ENCODE measurements around the gene DEDD.

DEDD gene

DNA sequence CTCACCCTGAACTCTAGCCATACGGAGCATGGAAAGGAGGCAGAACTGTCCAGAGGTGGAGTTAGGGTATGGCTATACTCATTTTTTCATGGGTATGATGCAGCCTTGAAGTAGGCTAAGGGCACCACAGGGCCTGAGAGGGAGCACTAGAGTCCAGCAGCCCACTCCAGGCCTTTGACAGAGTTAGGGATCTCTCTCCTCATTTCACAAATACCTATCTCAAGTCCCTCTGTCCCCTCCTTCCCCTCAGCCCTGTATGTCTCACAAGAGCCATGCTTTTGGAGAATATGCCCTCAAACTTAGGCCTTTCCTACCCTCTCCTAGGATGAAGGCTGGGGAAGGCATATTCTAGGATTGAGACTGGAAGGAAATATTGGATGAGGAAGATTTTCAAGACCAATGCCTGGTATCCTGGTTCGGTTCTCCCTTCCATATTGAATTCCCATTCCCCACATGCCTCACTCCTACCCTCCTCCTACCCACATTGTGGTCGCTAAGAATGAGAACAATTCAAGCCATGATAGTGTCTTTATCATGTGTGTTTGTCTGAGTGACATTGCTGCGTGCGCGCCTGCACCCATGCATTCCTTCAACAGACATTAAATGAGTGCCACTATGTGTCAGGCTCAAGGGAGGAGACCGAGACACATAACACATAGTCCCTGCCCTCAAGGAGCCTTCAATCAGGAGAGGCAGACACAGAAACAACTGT, 40.5 kb downstream of the DEDD start:
- DNase-seq: no peak

GRCh38 chr1:161091093-161091492, 41.4 kb downstream of the DEDD start:
- DNase-seq: no peak

DNA sequence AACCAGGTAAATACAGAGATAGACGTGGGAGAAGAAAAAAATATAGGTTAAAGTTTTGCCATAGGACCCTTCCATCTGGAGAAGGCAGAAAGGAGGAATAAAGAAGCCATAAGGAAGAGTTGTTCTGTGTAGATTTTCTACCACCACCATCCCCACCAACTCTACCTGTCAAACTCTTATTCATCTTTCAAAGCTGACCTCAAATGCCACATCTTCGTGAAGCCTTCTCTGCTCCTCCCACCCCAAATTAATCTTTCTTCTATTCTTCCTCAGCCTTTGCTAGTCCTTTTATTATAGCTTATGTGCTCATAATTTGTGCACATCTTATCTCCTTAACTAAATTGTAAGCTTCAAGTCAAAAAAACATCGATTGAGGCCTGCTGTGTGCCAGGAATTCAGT, 41.9 kb downstream of the DEDD start:
- no peak for DNase-seq

DNA sequence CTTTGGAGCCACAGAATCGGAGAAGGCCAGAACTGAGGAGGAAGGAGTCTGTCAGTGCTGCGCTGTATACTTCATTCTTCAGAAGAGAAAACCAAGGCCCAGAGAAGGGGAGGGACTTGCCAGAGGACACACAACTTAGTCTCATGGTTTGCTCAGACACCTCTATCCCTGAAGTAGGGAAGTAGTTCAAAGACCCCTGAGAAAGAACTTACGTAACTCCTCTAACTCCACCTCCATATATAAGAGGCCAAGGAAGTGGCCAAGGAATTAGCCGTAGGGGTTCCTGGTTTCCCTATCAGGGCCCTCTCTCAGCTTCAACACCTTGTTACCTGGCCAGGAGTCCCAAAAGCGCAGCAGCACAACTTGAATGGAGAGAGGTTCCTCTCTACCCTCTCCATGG, 42.5 kb downstream of the DEDD start:
- DNase-seq: no peak

DNA sequence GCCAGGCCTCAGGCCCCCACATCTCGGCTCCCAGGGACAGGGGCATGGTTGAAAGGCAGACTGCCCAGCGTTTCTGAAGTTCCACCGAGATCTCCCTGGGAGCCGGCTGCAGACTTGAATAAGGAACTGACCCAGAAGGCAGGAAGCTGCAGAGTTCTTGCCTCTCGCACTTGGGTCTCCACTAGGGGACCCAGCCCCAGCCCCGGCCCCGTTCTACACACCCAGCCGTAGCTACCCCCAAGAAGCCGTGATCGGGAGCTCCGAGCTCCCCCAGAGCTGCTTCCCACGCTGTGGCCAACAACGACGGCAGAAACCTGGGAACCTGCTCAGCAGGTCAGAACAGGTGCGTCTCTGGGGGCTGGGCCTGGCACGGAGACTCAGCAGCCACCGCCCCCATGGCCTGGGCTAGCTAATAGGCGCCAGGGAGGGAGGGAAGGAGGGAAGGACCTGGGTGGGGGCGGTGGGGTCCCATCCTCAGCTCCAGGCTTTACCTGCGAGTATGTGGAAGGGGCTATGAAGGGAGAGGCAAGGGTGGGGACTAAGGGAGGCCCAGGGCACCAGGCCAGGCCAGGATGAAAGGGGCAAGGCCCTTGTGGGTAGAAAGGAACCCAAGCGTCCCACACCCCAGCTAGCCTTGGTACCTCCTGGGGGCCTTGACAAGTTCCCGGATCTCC, 43.1 kb downstream of the DEDD start, which contains the start of gene NECTIN4:
Gene NECTIN4, minus strand, starts transcription at position 308 of the 674 bp plus-strand sequence. Its CDS starts 262 bp downstream, at position 46.
- DNase-seq: peak; percentile 32 to 73

- DNase-seq: peak; percentile 59 to 85
Measured at GRCh38 chr1:161088587-161089110, 43.8 kb downstream of the DEDD start.

- no peak for DNase-seq
Measured at GRCh38 chr1:161086457-161086856, 46.0 kb downstream of the DEDD start.

- no peak for DNase-seq
Measured at GRCh38 chr1:161085165-161085564, 47.3 kb downstream of the DEDD start.

DNA sequence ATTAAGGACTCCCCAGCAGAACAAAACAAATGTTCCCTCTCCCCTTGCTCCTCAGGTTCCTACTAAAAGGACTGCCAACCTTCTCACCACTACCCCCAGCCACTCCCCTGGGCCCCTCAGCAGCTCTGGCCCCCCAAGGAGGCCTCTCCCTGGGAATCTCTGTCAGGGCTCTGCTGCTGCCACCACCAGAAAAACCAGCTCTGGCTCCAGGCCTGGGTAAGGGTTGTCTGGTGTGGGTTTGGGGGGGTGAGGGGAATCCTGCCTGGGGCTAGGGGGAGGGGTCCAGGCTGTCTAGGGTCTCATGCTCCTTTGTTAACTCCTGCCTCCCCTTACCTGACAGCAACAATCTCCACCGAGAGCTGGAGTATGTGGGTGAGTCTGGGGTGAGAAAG, 47.9 kb downstream of the DEDD start:
- DNase-seq: no peak

GRCh38 chr1:161083748-161084596, 48.5 kb downstream of the DEDD start:
- DNase-seq: peak; percentile 27 to 61

GRCh38 chr1:161082996-161083747, 49.3 kb downstream of the DEDD start:
- peak; percentile 97 to 99 for DNase-seq

DNA sequence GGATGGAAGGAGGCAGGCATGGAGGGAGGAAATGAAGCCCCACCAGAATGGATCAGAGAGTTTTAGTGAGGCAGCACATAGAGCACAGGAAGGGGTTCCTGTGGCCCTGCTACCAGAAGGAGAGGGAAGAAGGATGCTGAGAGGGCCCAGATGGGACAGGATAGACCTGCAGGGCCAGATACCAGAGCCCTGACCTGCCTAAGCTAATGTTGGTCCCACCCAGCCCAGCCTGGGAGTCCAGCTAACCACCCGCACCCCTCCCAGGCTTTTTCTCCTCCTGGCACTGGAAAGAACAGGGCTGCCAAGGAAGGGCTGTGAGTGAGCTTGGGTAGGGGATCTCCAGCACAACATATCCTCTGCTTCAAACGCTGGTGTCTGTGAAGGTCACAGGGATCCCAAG, 50.0 kb downstream of the DEDD start:
- DNase-seq: no peak

DNA sequence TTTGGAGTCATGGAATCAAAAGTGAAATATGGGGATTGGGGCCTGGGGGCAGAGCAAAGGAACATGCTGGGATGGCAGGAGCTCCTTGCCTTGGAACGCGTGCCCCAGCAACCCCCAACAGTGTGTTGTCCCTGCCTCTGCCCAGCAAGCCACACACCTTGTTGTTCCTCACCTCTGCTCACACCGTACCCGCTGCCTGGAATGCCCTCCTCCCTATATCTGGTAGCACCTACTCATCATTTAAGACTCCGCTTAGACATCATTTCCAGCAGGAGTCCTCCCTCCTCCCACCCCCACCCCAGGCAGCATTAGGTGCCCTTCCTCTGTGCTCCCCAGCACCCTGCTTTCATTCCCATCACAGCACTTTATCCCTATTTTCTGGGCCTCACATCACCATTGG, 50.9 kb downstream of the DEDD start:
- DNase-seq: no peak

DNA sequence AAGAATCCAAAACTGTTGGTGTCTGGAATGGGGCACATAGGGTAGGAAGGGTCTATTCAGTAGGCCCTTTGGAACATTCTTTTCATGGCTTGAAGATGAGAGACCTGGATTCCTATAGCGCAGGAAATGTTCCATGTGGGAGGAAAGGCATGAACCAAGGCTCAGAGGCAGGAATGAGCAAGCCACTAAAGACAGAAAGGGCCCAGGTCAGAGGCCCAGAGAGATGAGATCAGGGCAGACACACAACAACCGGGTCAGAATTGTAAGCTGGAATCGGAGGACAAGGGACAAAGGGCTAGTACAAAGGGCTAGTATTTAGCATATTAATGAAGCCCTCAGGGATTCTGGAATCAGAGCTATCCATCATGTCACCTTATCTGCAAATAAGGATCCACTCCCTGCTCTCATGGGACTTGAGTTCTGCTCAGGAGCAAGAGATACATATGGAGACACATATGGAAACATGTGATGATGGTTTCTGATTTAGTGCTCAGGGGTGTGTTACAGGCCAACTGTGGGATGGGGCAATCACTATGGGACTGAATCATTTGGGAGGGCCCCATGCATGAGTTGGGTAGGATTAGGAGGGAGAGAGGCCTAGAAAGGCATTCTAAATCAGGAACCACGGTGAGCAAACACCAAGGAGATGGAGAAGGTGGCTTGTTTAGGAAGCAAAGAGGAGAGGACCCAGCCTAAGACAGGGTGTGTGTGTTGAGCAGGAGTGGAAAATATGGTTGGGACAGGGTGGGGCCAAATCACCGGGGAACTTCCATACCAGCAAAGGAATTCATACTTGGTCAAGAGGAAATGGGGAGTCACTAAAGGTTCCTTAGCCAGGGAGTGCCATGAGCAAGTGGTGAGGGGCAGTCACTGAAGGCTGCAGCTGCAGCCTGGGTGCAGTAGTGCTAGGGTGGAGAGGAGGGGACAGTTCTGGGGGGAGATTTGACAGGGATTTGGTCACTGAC, 51.7 kb downstream of the DEDD start:
- peak in 1 of 2 donors; percentile 29 for DNase-seq

DNA sequence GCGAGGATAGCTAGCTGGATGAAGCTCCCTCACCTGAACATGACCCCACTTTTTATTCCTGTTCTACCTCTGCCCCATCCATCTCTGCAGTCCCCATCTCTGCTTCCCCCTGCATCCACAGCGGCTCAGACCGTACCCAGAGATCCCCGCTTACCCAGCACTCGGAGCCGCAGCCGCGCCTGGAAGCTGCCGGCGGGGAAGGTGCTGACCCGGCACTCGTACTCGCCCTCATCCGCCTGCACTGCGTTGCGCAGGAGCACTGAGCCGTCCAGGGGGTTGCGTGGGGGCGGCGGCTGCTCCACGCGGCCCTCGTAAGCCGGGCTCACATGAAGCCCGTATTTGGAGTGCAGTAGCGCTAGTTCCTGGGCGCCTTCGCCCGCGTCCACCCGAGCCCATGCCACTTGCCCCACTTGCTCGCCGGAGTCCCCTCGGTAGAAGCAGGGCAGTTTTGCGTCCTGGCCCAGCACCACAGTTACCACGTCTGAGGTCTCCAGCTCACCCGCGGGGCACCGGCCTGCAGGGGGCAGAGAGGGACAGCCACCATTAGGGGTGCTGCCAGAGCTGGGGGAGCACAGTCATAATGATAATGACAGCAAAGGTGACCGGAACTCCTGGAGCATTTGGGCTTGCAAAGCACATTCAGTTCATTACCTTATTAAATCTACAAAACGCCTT, 52.9 kb downstream of the DEDD start:
- DNase-seq: no peak

DNA sequence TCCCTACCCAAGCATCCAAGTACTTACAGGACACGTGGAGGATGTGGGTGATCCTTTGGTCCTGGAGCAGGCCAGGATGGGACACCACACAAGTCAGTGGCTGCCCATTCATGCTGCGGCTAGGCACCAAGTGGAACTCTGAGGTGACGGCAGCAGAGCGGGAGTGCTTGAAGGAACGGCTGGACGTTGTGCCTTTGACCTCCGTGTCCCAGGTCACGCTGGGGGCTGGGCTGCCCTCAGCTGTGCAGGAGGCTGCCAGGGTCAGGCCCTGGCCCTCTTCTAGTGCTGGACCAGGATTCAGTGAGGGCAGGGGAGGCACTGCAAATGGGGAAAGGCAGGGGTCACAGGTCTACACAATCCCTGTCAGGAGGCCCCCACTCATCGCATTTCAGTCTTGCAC, 55.0 kb downstream of the DEDD start:
- DNase-seq: no peak

DNA sequence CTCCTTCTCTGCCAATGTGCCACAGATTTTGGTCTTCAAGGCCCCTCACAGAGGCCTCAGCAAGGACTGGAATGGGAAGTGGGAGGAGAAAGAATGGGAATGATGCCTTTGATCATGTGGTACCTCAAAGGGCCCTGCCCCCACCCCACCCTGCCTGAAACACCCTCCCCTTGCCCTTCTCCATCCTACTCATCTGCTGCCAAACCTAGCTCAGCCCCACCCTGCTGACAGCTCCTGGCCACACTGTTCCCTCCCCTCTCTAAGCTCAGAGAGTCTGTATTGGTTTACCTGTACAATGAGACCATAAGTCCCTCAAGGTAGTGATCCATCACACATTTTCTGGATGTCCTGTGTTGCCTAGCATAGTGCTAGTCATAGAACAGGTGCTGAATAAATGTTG, 56.1 kb downstream of the DEDD start:
- DNase-seq: no peak

DNA sequence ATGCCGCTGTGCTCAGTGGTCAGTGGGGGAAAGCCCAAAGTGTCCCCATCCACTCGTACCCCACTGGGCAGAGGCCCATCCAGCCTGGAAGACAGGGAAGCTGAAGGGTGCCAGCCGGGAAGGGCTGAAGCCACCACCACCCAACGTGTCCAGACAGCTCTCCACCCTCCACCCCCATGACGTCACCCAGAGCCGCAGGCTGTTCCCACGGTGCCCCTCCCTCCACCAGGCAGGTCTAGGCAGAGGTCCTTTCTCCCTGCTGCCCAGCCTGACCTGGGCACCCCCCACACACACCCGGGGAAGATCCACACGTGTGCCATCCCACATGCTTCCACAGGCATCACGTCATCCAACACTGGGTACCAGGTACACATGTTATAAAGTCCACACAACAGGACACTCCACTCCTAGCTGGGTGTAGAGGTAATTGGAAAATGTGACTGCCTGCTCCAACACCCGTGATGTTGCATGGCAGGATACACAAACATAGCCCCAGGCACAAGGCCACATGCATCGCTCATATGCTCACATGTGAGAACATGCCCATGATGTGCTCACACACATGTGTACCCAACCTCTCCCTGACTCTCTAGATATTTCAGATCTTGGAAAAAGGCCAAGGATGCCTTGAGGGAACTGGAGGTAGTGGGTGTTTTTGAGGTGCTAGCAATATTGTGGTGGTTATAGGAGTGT, 57.6 kb downstream of the DEDD start:
- DNase-seq: no peak

DNA sequence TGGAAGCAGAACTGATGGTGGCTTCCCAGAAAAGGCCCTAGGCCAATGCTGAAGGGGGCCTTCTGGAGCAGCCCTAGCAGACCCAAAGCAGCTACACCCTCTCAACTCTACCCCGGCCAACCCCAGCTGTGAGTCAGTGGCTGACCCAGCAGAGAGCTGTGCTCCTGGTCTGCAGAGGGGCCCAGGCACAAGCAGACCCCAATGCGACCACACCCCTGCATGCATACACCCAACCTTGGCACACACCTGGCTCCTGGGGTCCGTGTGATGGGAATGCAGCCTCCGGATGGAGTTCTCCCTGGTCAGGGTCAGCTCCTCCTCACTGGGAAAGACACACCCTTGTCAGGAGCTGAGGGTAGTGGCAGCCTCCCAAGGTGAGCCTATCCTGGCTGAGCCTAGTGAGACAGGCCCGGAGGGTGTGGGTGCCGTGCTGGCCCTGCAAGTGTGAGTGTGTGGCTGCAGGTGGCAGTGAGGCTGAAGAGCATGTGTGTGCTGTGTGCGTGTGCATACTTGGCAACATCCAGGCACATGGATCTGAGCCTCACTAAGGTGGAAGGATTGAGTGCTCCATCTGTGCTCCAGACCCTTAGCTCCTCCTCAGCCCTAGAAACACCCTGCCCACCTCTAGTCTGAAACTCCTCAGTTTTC, 58.9 kb downstream of the DEDD start:
- no peak for DNase-seq
